Calu3 (cell line): Measurements from ENCODE around the gene HPRT1. TPM values are rescaled to one million over a fixed set of nuclear protein-coding genes. Genes with fewer than 3 reads are reported as not detected.

Experiments used
- BruUV-seq: library from RNA; stranded (reverse); fragments of 400-500 nt; replicated peaks from 2 replicates; lab custom pipeline; 2021; lab: Mats Ljungman, UMichigan
- CTCF ChIA-PET: fragments of 300-600 bp; sonication (Branson Sonifier 250); formaldehyde crosslinking; loops from one replicate; lab custom pipeline; 2022; ENCODE audit warnings: antibody characterized with exemption; lab: Charles Lee
- DNase-seq: peaks from one replicate; pipeline ENCODE4 v3.0.0; 2022
- H3K27ac Mint-ChIP-seq: one replicate; pipeline ENCODE4 v1.8.0; 2022; ENCODE audit warnings: mixed read lengths; ENCODE audit not compliant: unreplicated experiment
- H3K27me3 Mint-ChIP-seq: one replicate; pipeline ENCODE4 v1.8.0; 2022; ENCODE audit warnings: mixed read lengths; ENCODE audit not compliant: unreplicated experiment
- H3K36me3 Mint-ChIP-seq: one replicate; pipeline ENCODE4 v1.8.0; 2022; ENCODE audit warnings: mild to moderate bottlenecking, moderate library complexity, mixed read lengths; ENCODE audit not compliant: insufficient read depth, unreplicated experiment
- H3K4me1 Mint-ChIP-seq: one replicate; pipeline ENCODE4 v1.8.0; 2022; ENCODE audit warnings: mild to moderate bottlenecking, low read depth, mixed read lengths; ENCODE audit not compliant: unreplicated experiment
- H3K4me3 Mint-ChIP-seq: one replicate; pipeline ENCODE4 v1.8.0; 2022; ENCODE audit warnings: mild to moderate bottlenecking, low read depth, moderate library complexity, mixed read lengths; ENCODE audit not compliant: unreplicated experiment
- H3K9me3 Mint-ChIP-seq: one replicate; pipeline ENCODE4 v1.8.0; 2022; ENCODE audit warnings: low read depth, mixed read lengths; ENCODE audit not compliant: unreplicated experiment
- CTCF ChIP-seq: fragments of 200-600 bp; IDR thresholded peaks from one replicate; pipeline ENCODE4 v1.8.0; 2022; ENCODE audit warnings: antibody characterized with exemption; ENCODE audit not compliant: unreplicated experiment
- intact Hi-C: fragments of 100-400 bp; cut with micrococcal nuclease; formaldehyde crosslinking; loops from one replicate; pipeline ENCODE4 v1.10.0; 2022; ENCODE audit not compliant: unreplicated experiment
- total RNA-seq: library from RNA; stranded (reverse); gene quantifications from 2 replicates; pipeline ENCODE4 v1.2.3, GENCODE V29; 2022

Gene HPRT1
- total RNA-seq, 1 experiment from 2014 or later: 75.0 TPM

GRCh38 chrX:134470013-134470412 lies 10.0 kb downstream of the HPRT1 start:
- H3K36me3 Mint-ChIP-seq: no peaks in the 10 kb centered on the region
- H3K9me3 Mint-ChIP-seq: no peaks in the 10 kb centered on the region
- no peaks in the 10 kb centered on the region for H3K27me3 Mint-ChIP-seq
- no TSS peak for BruUV-seq
- no peaks in the 10 kb centered on the region for H3K4me1 Mint-ChIP-seq
- DNase-seq: peak; percentile 2
- TF ChIP-seq CTCF: no peak
- no peak overlapping the region for H3K4me3 Mint-ChIP-seq
- CTCF ChIA-PET: no interaction called here
- H3K27ac Mint-ChIP-seq: no peak overlapping the region
- intact Hi-C loops: no loop called here

GRCh38 chrX:134472041-134472440 lies 12.1 kb downstream of the HPRT1 start:
- CTCF ChIA-PET: no interaction called here
- no peak for TF ChIP-seq CTCF
- Mint-ChIP-seq H3K9me3 (no peaks in the 10 kb centered on the region), H3K4me1 (no peaks in the 10 kb centered on the region), H3K4me3 (no peak overlapping the region), H3K27me3 (no peaks in the 10 kb centered on the region), H3K36me3 (peaks cover 6% of the 10 kb centered on the region), H3K27ac (no peak overlapping the region)
- no TSS peak for BruUV-seq
- intact Hi-C loops: no loop called here
- DNase-seq: no peak

- no peaks in the 10 kb centered on the region for H3K4me1 Mint-ChIP-seq
- H3K4me3 Mint-ChIP-seq: no peak overlapping the region
- peaks cover 6% of the 10 kb centered on the region for H3K36me3 Mint-ChIP-seq
- no TSS peak for BruUV-seq
- intact Hi-C loops: no loop called here
- no peak for TF ChIP-seq CTCF
- CTCF ChIA-PET: no interaction called here
- H3K27me3 Mint-ChIP-seq: no peaks in the 10 kb centered on the region
- DNase-seq: no peak
- H3K9me3 Mint-ChIP-seq: no peaks in the 10 kb centered on the region
- H3K27ac Mint-ChIP-seq: no peak overlapping the region
Measured at GRCh38 chrX:134476284-134476683, 16.3 kb downstream of the HPRT1 start.

GRCh38 chrX:134478374-134478773 lies 18.4 kb downstream of the HPRT1 start:
- BruUV-seq: no TSS peak
- H3K4me1 Mint-ChIP-seq: no peaks in the 10 kb centered on the region
- H3K36me3 Mint-ChIP-seq: peaks cover 6% of the 10 kb centered on the region
- H3K9me3 Mint-ChIP-seq: no peaks in the 10 kb centered on the region
- CTCF ChIA-PET: interaction anchor here (0.6 kb wide), 1 partner anchor 10 kb away, joined by 3 read pairs; no protein-coding TSS in a partner anchor
- H3K4me3 Mint-ChIP-seq: no peak overlapping the region
- H3K27me3 Mint-ChIP-seq: no peaks in the 10 kb centered on the region
- DNase-seq: no peak
- intact Hi-C loops: no loop called here
- no peak overlapping the region for H3K27ac Mint-ChIP-seq
- TF ChIP-seq CTCF: no peak
